Neuronal stem cell (in vitro differentiated cells): ENCODE data around the gene TCEAL3.

Experiments
- DNase-seq: peaks from one replicate; pipeline ENCODE4 v3.0.0-alpha.2; 2013; ENCODE audit warnings: low spot score
- H2AFZ ChIP-seq: one replicate; pipeline ENCODE4 v1.6.1; 2013; ENCODE audit warnings: mild to moderate bottlenecking, low read length, inconsistent platforms
- H2AK5ac ChIP-seq: 2 replicates; pipeline ENCODE4 v1.6.1; 2013; ENCODE audit warnings: low read depth, mild to moderate bottlenecking, inconsistent platforms, low read length, moderate library complexity, mixed read lengths
- H2BK120ac ChIP-seq: 2 replicates; pipeline ENCODE4 v1.6.1; 2013; ENCODE audit warnings: low read depth, mild to moderate bottlenecking, inconsistent platforms, low read length, moderate library complexity, mixed read lengths
- H2BK12ac ChIP-seq: one replicate; pipeline ENCODE4 v1.6.1; 2013; ENCODE audit warnings: low read length, inconsistent platforms
- H2BK15ac ChIP-seq: 2 replicates; pipeline ENCODE4 v1.6.1; 2013; ENCODE audit warnings: mild to moderate bottlenecking, low read length, inconsistent platforms, mixed read lengths
- H2BK5ac ChIP-seq: one replicate; pipeline ENCODE4 v1.6.1; 2013; ENCODE audit warnings: inconsistent platforms, mild to moderate bottlenecking, low read length, moderate library complexity
- H3K14ac ChIP-seq: one replicate; pipeline ENCODE4 v1.6.1; 2013; ENCODE audit warnings: low read length, inconsistent platforms
- H3K18ac ChIP-seq: 2 replicates; pipeline ENCODE4 v1.6.1; 2013; ENCODE audit warnings: low read length, inconsistent platforms
- H3K23ac ChIP-seq: 2 replicates; pipeline ENCODE4 v1.6.1; 2013; ENCODE audit warnings: low read depth, mild to moderate bottlenecking, mixed read lengths, low read length, inconsistent platforms; ENCODE audit not compliant: poor library complexity
- H3K27ac ChIP-seq: replicated peaks from 3 replicates; pipeline ENCODE4 v1.5.1; 2013; ENCODE audit warnings: low read length, inconsistent platforms
- H3K27me3 ChIP-seq, 3 experiments: 2 replicates each; pipeline ENCODE4 v1.6.1; 2013; ENCODE audit warnings: low read length in 3 of 3, mild to moderate bottlenecking in 2 of 3, inconsistent platforms in 1 of 3, low read depth in 1 of 3, mixed read lengths in 1 of 3, moderate library complexity in 1 of 3; ENCODE audit not compliant: control insufficient read depth in 3 of 3, insufficient read depth in 3 of 3
- H3K36me3 ChIP-seq, 2 donors: replicated peaks in 1 of 2; 2 replicates each; pipeline ENCODE4 v1.6.1; 2013; ENCODE audit warnings: low read length in 2 of 2; ENCODE audit not compliant: control insufficient read depth in 2 of 2, insufficient read depth in 2 of 2
- H3K4ac ChIP-seq: 2 replicates; pipeline ENCODE4 v1.6.1; 2013; ENCODE audit warnings: inconsistent platforms, mild to moderate bottlenecking, low read length, moderate library complexity
- H3K4me1 ChIP-seq, 2 donors: 1 replicate in 1 of 2; 2 replicates in 1 of 2; pipeline ENCODE4 v1.6.1; 2013; ENCODE audit warnings: low read length in 2 of 2, low read depth in 1 of 2; ENCODE audit not compliant: control insufficient read depth in 2 of 2, insufficient read depth in 1 of 2
- H3K4me2 ChIP-seq: one replicate; pipeline ENCODE4 v1.6.1; 2013; ENCODE audit warnings: mild to moderate bottlenecking, low read length, inconsistent platforms; ENCODE audit not compliant: insufficient read depth, poor library complexity, severe bottlenecking
- H3K4me3 ChIP-seq, 2 donors: 2 replicates each; pipeline ENCODE4 v1.5.1; 2013; ENCODE audit warnings: low read length in 2 of 2, mild to moderate bottlenecking in 2 of 2, inconsistent platforms in 1 of 2, moderate library complexity in 1 of 2
- H3K79me1 ChIP-seq: one replicate; pipeline ENCODE4 v1.6.1; 2013; ENCODE audit warnings: low read depth, mild to moderate bottlenecking, inconsistent platforms, low read length, moderate library complexity
- H3K9ac ChIP-seq: one replicate; pipeline ENCODE4 v1.6.1; 2013; ENCODE audit warnings: mild to moderate bottlenecking, low read depth, low read length, inconsistent platforms; ENCODE audit not compliant: poor library complexity
- H3K9me3 ChIP-seq, 2 donors: replicated peaks in 1 of 2; 2 replicates each; pipeline versions ENCODE3 to v1.6.1; 2013; ENCODE audit warnings: low read length in 2 of 2, mild to moderate bottlenecking in 2 of 2, inconsistent platforms in 1 of 2, low read depth in 1 of 2, mixed read lengths in 1 of 2, moderate library complexity in 1 of 2; ENCODE audit not compliant: control insufficient read depth in 2 of 2, insufficient read depth in 1 of 2
- H4K8ac ChIP-seq: one replicate; pipeline ENCODE4 v1.6.1; 2013; ENCODE audit warnings: low read depth, mild to moderate bottlenecking, inconsistent platforms, low read length, moderate library complexity
- H4K91ac ChIP-seq: one replicate; pipeline ENCODE4 v1.6.1; 2013; ENCODE audit warnings: low read length, low read depth, mild to moderate bottlenecking, inconsistent platforms; ENCODE audit not compliant: poor library complexity
- WGBS, 2 donors: extraction: QIAGEN DNeasy Blood & Tissue Kit; methylation state at CpG; one replicate each; pipeline ENCODE4 v1.1.7; 2013; ENCODE audit warnings: missing lambda C conversion rate in 2 of 2, mixed read lengths in 1 of 2; ENCODE audit not compliant: insufficient read length in 2 of 2, insufficient replicate concordance in 1 of 2; ENCODE audit errors: extremely low coverage in 2 of 2; 5-methylcytosine and 5-hydroxymethylcytosine counted together

The TCEAL3 gene

GRCh38 chrX:103565752-103566151 lies 42.0 kb upstream of the TCEAL3 start:
- H3K14ac ChIP-seq, result no peak overlapping the region
- H4K8ac ChIP-seq, result no peak overlapping the region
- H2BK15ac ChIP-seq, result no peak overlapping the region
- WGBS, 2 donors, result no CpG with 5 or more reads among the region's 1 CpG
- no peak overlapping the region for H2BK120ac ChIP-seq
- no peak overlapping the region for H3K9ac ChIP-seq
- no peak overlapping the region for H3K4me2 ChIP-seq
- H3K79me1 ChIP-seq, result no peaks in the 10 kb centered on the region
- H3K23ac ChIP-seq, result no peak overlapping the region
- H3K36me3 ChIP-seq, result no peaks in the 10 kb centered on the region
- H3K27ac ChIP-seq, result no peak overlapping the region
- no peak overlapping the region for H2BK5ac ChIP-seq
- H3K9me3 ChIP-seq, result no peaks in the 10 kb centered on the region
- H3K27me3 ChIP-seq, result no peaks in the 10 kb centered on the region
- no peak overlapping the region for H3K18ac ChIP-seq
- no peak overlapping the region for H2AFZ ChIP-seq
- no peak overlapping the region for H2BK12ac ChIP-seq
- H2AK5ac ChIP-seq, result no peak overlapping the region
- DNase-seq, result no peak
- no peak overlapping the region for H4K91ac ChIP-seq
- H3K4me1 ChIP-seq, result no peaks in the 10 kb centered on the region
- H3K4ac ChIP-seq, result no peak overlapping the region
- no peak overlapping the region for H3K4me3 ChIP-seq

GRCh38 chrX:103571121-103571520 lies 36.6 kb upstream of the TCEAL3 start:
- H3K4me1 ChIP-seq, result no peaks in the 10 kb centered on the region
- no peak overlapping the region for H3K9ac ChIP-seq
- H2AK5ac ChIP-seq, result no peak overlapping the region
- H2BK5ac ChIP-seq, result no peak overlapping the region
- H3K36me3 ChIP-seq, result no peaks in the 10 kb centered on the region
- no peak overlapping the region for H2BK15ac ChIP-seq
- H3K18ac ChIP-seq, result no peak overlapping the region
- H3K27ac ChIP-seq, result no peak overlapping the region
- WGBS, 2 donors, result no CpG with 5 or more reads among the region's 6 CpGs
- no peak overlapping the region for H2BK120ac ChIP-seq
- H2BK12ac ChIP-seq, result no peak overlapping the region
- no peaks in the 10 kb centered on the region for H3K79me1 ChIP-seq
- H3K9me3 ChIP-seq, result no peaks in the 10 kb centered on the region
- H3K4me2 ChIP-seq, result no peak overlapping the region
- H2AFZ ChIP-seq, result no peak overlapping the region
- no peak overlapping the region for H4K8ac ChIP-seq
- H3K4me3 ChIP-seq, result no peak overlapping the region
- no peak overlapping the region for H3K14ac ChIP-seq
- no peak overlapping the region for H3K23ac ChIP-seq
- no peak overlapping the region for H4K91ac ChIP-seq
- DNase-seq, result no peak
- no peak overlapping the region for H3K4ac ChIP-seq
- no peaks in the 10 kb centered on the region for H3K27me3 ChIP-seq

- no peaks in the 10 kb centered on the region for H3K36me3 ChIP-seq
- no peak overlapping the region for H2BK12ac ChIP-seq
- H3K9me3 ChIP-seq, result no peaks in the 10 kb centered on the region
- no peak overlapping the region for H3K4ac ChIP-seq
- H4K91ac ChIP-seq, result no peak overlapping the region
- H3K27me3 ChIP-seq, result no peaks in the 10 kb centered on the region
- H3K4me3 ChIP-seq, result no peak overlapping the region
- DNase-seq, result no peak
- H3K23ac ChIP-seq, result no peak overlapping the region
- no peak overlapping the region for H4K8ac ChIP-seq
- H2BK120ac ChIP-seq, result no peak overlapping the region
- no peak overlapping the region for H3K27ac ChIP-seq
- WGBS, 2 donors, result no CpG with 5 or more reads among the region's 4 CpGs
- no peak overlapping the region for H3K4me2 ChIP-seq
- no peak overlapping the region for H2AFZ ChIP-seq
- H3K9ac ChIP-seq, result no peak overlapping the region
- no peaks in the 10 kb centered on the region for H3K79me1 ChIP-seq
- H2BK15ac ChIP-seq, result no peak overlapping the region
- no peak overlapping the region for H2AK5ac ChIP-seq
- H3K4me1 ChIP-seq, result no peaks in the 10 kb centered on the region
- no peak overlapping the region for H3K18ac ChIP-seq
- no peak overlapping the region for H2BK5ac ChIP-seq
- no peak overlapping the region for H3K14ac ChIP-seq
Measured at GRCh38 chrX:103571726-103572125, 36.0 kb upstream of the TCEAL3 start.

GRCh38 chrX:103573202-103573601 lies 34.6 kb upstream of the TCEAL3 start:
- no peak overlapping the region for H3K14ac ChIP-seq
- H2BK5ac ChIP-seq, result no peak overlapping the region
- no peak overlapping the region for H3K18ac ChIP-seq
- H4K91ac ChIP-seq, result no peak overlapping the region
- H2AFZ ChIP-seq, result no peak overlapping the region
- H3K9ac ChIP-seq, result no peak overlapping the region
- no peak overlapping the region for H3K4me3 ChIP-seq
- no peaks in the 10 kb centered on the region for H3K27me3 ChIP-seq
- no peak overlapping the region for H2BK15ac ChIP-seq
- no peak overlapping the region for H3K27ac ChIP-seq
- H2BK120ac ChIP-seq, result no peak overlapping the region
- no peak overlapping the region for H3K23ac ChIP-seq
- no peak overlapping the region for H3K4me2 ChIP-seq
- H3K4ac ChIP-seq, result no peak overlapping the region
- no peak overlapping the region for H4K8ac ChIP-seq
- DNase-seq, result no peak
- no peak overlapping the region for H2BK12ac ChIP-seq
- WGBS, 2 donors, result no CpG with 5 or more reads among the region's 1 CpG
- no peak overlapping the region for H2AK5ac ChIP-seq
- no peaks in the 10 kb centered on the region for H3K79me1 ChIP-seq
- no peaks in the 10 kb centered on the region for H3K36me3 ChIP-seq
- no peaks in the 10 kb centered on the region for H3K9me3 ChIP-seq
- no peaks in the 10 kb centered on the region for H3K4me1 ChIP-seq
